HepG2 (cell line): ENCODE data around the gene STX10. TPM values are rescaled to one million over a fixed set of nuclear protein-coding genes. Genes with fewer than 3 reads are reported as not detected.

Source experiments
- CCAR2 ChIP-seq: fragments of 200-400 bp; formaldehyde crosslinking; optimal IDR thresholded peaks from 2 replicates; pipeline ENCODE3; 2018; ENCODE audit warnings: low read depth, mild to moderate bottlenecking, low read length, moderate library complexity
- CENPBD1 ChIP-seq: sonication (generic); formaldehyde crosslinking; IDR thresholded peaks from 2 replicates; pipeline ENCODE4 v1.8.0; 2022; ENCODE audit warnings: missing genetic modification reagents, low read depth, mild to moderate bottlenecking, borderline replicate concordance
- DR1 ChIP-seq: sonication (generic); formaldehyde crosslinking; IDR thresholded peaks from 2 replicates; pipeline ENCODE4 v1.8.0; 2021; ENCODE audit warnings: mild to moderate bottlenecking, missing genetic modification reagents, inconsistent platforms
- EP300 ChIP-seq, 3 experiments: sonication (generic) in 1 of 3; formaldehyde crosslinking in 1 of 3; IDR thresholded peaks; 2 replicates each; pipeline versions ENCODE4 v1.5.1 to v1.6.1; 2011 to 2020; ENCODE audit warnings: low read depth in 2 of 3, low read length in 2 of 3, borderline replicate concordance in 1 of 3, improper control_type of control experiment in 1 of 3, mild to moderate bottlenecking in 1 of 3, missing genetic modification reagents in 1 of 3, moderate library complexity in 1 of 3
- HDAC1 ChIP-seq: sonication (generic); formaldehyde crosslinking; IDR thresholded peaks from 2 replicates; pipeline ENCODE4 v1.5.1; 2020; ENCODE audit warnings: mild to moderate bottlenecking, missing genetic modification reagents
- IRX3 ChIP-seq: sonication (generic); formaldehyde crosslinking; IDR thresholded peaks from 2 replicates; pipeline ENCODE4 v1.8.1; 2023; ENCODE audit warnings: mild to moderate bottlenecking, low read depth, missing genetic modification reagents, borderline replicate concordance
- JUNB ChIP-seq: sonication (generic); formaldehyde crosslinking; IDR thresholded peaks from 2 replicates; pipeline ENCODE4 v1.8.0; 2022; ENCODE audit warnings: missing genetic modification reagents, mild to moderate bottlenecking, borderline replicate concordance
- MAFK ChIP-seq, 2 experiments: IDR thresholded peaks in 1 of 2; conservative IDR thresholded peaks in 1 of 2; 2 replicates each; pipeline ENCODE4 v1.6.1; 2011; ENCODE audit warnings: improper control_type of control experiment in 2 of 2, low read length in 2 of 2
- MBNL3 ChIP-seq: fragments of 250-450 bp; sonication (Bioruptor Pico); conservative IDR thresholded peaks from 2 replicates; pipeline ENCODE4 v1.8.0; 2022; ENCODE audit warnings: mild to moderate bottlenecking, inconsistent platforms
- MZF1 ChIP-seq: sonication (generic); formaldehyde crosslinking; IDR thresholded peaks from 2 replicates; pipeline ENCODE4 v1.8.1; 2023; ENCODE audit warnings: mild to moderate bottlenecking, missing genetic modification reagents, borderline replicate concordance
- NFE2 ChIP-seq: sonication (generic); formaldehyde crosslinking; IDR thresholded peaks from 2 replicates; pipeline ENCODE4 v1.4.0; 2020; ENCODE audit warnings: missing genetic modification reagents
- ZBTB43 ChIP-seq: sonication (generic); formaldehyde crosslinking; conservative IDR thresholded peaks from 2 replicates; pipeline ENCODE4 v1.4.0; 2020; ENCODE audit warnings: missing genetic modification reagents
- ZEB1 ChIP-seq: IDR thresholded peaks from 2 replicates; pipeline ENCODE4 v1.6.1; 2012; ENCODE audit warnings: mild to moderate bottlenecking, low read depth, inconsistent platforms; ENCODE audit not compliant: insufficient replicate concordance
- ZFP82 ChIP-seq: sonication (generic); formaldehyde crosslinking; IDR thresholded peaks from 2 replicates; pipeline ENCODE4 v1.5.1; 2020; ENCODE audit warnings: mild to moderate bottlenecking, missing genetic modification reagents, borderline replicate concordance
- ZIK1 ChIP-seq: sonication (generic); formaldehyde crosslinking; IDR thresholded peaks from 2 replicates; pipeline ENCODE4 v1.5.0; 2020; ENCODE audit warnings: mild to moderate bottlenecking, low read depth, missing genetic modification reagents, borderline replicate concordance
- ZMAT5 ChIP-seq: sonication (generic); formaldehyde crosslinking; IDR thresholded peaks from 2 replicates; pipeline ENCODE4 v1.5.0; 2020; ENCODE audit warnings: mild to moderate bottlenecking, low read depth, missing genetic modification reagents, borderline replicate concordance
- ZNF12 ChIP-seq: sonication (generic); formaldehyde crosslinking; IDR thresholded peaks from 2 replicates; pipeline ENCODE4 v1.5.0; 2020; ENCODE audit warnings: missing genetic modification reagents
- ZNF343 ChIP-seq: sonication (generic); formaldehyde crosslinking; IDR thresholded peaks from 2 replicates; pipeline ENCODE4 v1.4.0; 2020; ENCODE audit warnings: mild to moderate bottlenecking, missing genetic modification reagents
- ZNF513 ChIP-seq: sonication (generic); formaldehyde crosslinking; conservative IDR thresholded peaks from 2 replicates; pipeline ENCODE4 v1.5.0; 2020; ENCODE audit warnings: missing genetic modification reagents
- ZNF644 ChIP-seq: IDR thresholded peaks from 2 replicates; pipeline ENCODE4 v1.6.1; 2016; ENCODE audit warnings: low read depth
- ZNF709 ChIP-seq: sonication (generic); formaldehyde crosslinking; IDR thresholded peaks from 2 replicates; pipeline ENCODE4 v1.5.0; 2020; ENCODE audit warnings: mild to moderate bottlenecking, missing genetic modification reagents
- polyA plus RNA-seq, 8 experiments: library from polyadenylated mRNA; depleted of rRNA in 3 of 8; stranded (reverse) in 7 of 8; unstranded in 1 of 8; fragments of >200 nt; fragmentation: Illumina TruSeq in 4 of 8; extraction: Trizol in 4 of 8; gene quantifications; 2 replicates each; pipeline versions ENCODE4 v1.2.1 to v1.2.3, GENCODE V29; 2011 to 2016; ENCODE audit warnings: low read depth in 4 of 8, missing spikeins in 1 of 8, mixed read lengths in 1 of 8; ENCODE audit not compliant: insufficient read depth in 1 of 8
- total RNA-seq, 5 experiments: library from RNA; depleted of rRNA; stranded (reverse); fragments of >200 nt; fragmentation: Illumina TruSeq; extraction: Trizol; gene quantifications; 2 replicates each; pipeline ENCODE4 v1.2.3, GENCODE V29; 2016; ENCODE audit warnings: low read depth in 1 of 5

The STX10 gene
- total and polyA plus RNA-seq, 2 of the 13 experiments (the other 11 are each of a cell fraction or from before 2014, with no cell fraction given), result 47.9 to 66.4 TPM

GRCh38 chr19:13150187-13150930, at the start of gene STX10, which contains the start of gene IER2 (continued):
- TF ChIP-seq JUNB (CRISPR knock-in tag) (no peak), ZFP82 (no peak), ZMAT5 (CRISPR knock-in tag) (no peak), NFE2 (CRISPR knock-in tag) (no peak), ZNF343 (0 out of 2 replicates have a peak, but pooled peaks have one; percentile 63), ZNF644 (CRISPR knock-in tag) (no peak), CENPBD1 (CRISPR knock-in tag) (no peak), MZF1 (CRISPR knock-in tag) (no peak), HDAC1 (CRISPR knock-in tag) (peak; percentile 91), DR1 (CRISPR knock-in tag) (0 out of 2 replicates have a peak, but pooled peaks have one; percentile 40), ZEB1 (no peak), ZNF513 (0 out of 2 replicates have a peak, but pooled peaks have one; percentile 69), EP300 (IDR thresholded peaks at IDR 0.05; ENCODE audit: low read depth in 2 of 2, low read length in 2 of 2) (peak in 1 of 2 experiments; percentile 36; a peak in 2 of 4 replicates), EP300 (CRISPR knock-in tag; IDR thresholded peaks at IDR 0.05; ENCODE audit: borderline replicate concordance) (peak; percentile 59; the same call in 1 of the 2 replicates), MBNL3 (no peak), CCAR2 (peak; percentile 58), MAFK (conservative IDR thresholded peaks at IDR 0.05 in 1 of 2, IDR thresholded peaks at IDR 0.05 in 1 of 2; ENCODE audit: low read length in 2 of 2) (no peak), ZBTB43 (CRISPR knock-in tag) (0 out of 2 replicates have a peak, but pooled peaks have one; percentile 56), ZIK1 (CRISPR knock-in tag) (0 out of 2 replicates have a peak, but pooled peaks have one; percentile 22), ZNF12 (CRISPR knock-in tag) (no peak), IRX3 (CRISPR knock-in tag) (no peak), ZNF709 (no peak)
